HCEC 1CT (cell line): ENCODE results near the gene STON2.
"Not testable (repeated sequence)": the region's sequence is repeated elsewhere in the genome, so short reads cannot be mapped to it uniquely, and the experiment has no call there.

Experiments used
- DNase-seq: peaks from one replicate; pipeline ENCODE4 v3.0.0-alpha.2; 2017

STON2 gene

DNA sequence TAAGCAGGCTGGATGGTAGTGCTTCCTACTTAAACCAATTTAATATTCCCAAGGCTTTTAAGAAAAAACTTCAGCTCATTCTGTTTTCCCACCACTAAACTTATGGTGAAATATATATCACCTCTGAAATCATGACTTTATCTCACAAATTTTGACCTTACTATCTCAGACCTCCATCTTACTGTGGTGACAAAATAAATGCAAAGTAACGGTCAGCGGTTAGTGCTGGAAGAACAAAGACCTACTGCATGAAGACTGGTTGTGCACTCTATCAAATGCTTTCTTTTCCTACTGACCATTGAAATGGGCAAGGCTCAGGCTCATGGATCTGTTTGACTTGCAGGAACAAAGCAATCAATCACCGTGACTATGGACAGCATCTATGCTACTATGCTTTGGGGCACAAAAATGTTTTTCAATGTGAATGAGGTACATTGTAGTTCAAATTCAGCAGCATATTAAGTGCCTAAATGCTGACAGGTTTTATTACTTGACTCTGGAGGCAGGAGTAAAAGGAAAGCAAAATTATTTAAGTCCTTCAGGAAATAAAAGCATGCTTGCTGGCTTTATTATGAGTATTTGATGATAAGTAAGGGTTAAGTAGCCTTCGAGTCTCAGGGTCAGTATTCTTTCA lies 136.2 kb downstream of the STON2 start:
- DNase-seq, result no peak

GRCh38 chr14:81261176-81261575 lies 138.9 kb downstream of the STON2 start:
- no peak for DNase-seq

- no peak for DNase-seq
Measured at GRCh38 chr14:81260732-81261131, 139.4 kb downstream of the STON2 start.

DNA sequence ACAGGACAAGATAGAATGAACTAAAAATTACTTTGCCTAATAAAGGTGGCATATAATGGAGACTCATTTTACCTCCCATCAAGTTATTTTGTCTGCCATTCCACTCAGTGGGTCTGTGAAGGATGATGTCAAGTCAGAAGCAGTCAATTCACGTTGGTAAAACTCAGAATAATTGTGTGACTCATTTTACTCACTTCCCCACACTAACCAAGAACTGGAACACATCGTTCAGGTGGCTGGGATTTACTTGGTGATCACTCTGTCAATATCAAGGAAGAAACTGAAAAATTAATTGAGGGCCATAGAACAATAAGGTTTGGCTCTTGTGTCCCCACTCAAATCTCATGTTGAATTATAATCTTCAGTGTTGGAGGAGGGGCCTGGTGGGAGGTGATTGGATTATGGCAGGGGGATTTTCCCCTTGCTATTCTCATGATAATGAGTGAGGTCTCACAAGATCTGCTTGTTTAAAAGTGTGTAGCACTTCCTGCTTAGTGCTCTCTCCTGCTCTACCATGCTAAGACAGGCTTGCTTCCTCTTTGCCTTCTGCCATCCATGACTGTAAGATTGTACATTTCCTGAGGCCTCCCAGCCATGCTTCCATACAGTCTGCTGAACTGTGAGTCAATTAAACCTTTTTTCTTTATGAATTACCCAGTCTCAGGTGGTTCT lies 143.7 kb downstream of the STON2 start:
- DNase-seq, result no peak

DNA sequence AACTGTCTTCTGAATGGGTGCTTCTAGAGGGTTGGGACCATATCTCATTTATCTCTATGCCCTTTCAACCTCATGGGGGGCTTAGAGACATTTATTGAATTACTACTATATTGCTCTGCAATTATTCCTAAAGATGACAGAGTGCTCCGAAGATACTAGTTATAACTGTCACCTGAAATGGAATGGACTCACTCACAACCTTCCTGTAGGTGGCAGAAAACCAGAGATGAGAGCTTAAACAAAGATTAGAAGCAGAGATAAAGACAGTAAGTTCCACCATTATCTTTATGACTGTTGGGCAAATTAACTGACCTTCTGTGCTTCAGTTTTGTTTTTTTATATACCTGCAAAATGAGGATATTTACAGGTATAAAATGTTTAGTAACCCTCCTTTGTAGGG lies 147.8 kb downstream of the STON2 start:
- DNase-seq, result no peak

GRCh38 chr14:81247271-81247766 lies 152.8 kb downstream of the STON2 start:
- no peak for DNase-seq

DNA sequence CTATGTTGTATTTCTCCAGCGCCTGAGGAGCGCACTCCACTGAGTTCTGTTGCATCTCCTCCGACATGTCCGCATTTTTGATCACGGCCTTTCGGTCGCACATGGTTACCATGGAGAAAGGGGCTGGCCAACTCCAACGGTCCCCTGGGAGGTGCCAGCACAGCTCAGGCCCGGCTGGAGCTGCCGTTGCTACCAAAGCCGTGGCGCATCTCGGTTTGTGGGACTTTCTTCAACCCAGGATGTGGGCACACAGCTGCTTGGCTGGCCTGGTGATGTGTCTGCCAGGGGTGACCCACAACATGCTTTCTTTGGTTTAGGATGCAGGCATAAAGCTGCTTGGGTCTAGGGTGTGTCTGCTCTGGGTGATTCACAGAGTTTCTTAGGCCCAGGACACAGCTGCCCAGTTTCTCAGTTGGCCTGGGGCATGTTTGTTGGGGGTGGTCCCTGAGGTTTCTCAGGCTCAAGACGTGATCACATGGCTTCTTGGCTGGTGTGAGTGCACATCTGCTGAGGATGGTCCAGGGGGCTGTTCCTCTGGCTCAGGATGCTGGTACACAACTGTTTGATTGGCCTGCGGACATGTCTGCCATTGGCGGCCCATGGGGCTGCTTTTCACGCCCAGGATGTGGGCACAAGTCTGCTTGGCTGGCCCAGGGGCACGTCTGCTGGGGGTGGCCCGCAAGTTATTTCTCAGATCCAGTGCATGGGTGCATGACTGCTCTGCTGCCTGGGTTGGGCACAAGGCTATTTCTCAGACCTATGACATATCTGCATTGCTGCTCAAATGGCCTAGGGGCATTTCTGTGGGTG lies 153.5 kb downstream of the STON2 start:
- no peak for DNase-seq

- DNase-seq, result no peak
Measured at GRCh38 chr14:81245771-81246170, 154.4 kb downstream of the STON2 start.

DNA sequence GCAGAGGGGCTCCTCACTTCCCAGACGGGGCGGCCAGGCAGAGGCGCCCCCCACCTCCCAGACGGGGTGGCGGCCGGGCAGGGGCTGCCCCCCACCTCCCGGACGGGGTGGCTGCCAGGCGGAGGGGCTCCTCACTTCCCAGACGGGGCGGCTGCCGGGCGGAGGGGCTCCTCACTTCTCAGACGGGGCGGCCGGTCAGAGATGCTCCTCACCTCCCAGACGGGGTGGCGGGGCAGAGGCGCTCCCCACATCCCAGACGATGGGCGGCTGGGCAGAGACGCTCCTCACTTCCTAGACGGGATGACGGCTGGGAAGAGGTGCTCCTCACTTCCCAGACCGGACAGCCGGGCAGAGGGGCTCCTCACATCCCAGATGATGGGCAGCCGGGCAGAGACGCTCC lies 155.7 kb downstream of the STON2 start:
- not testable (repeated sequence) for DNase-seq

DNA sequence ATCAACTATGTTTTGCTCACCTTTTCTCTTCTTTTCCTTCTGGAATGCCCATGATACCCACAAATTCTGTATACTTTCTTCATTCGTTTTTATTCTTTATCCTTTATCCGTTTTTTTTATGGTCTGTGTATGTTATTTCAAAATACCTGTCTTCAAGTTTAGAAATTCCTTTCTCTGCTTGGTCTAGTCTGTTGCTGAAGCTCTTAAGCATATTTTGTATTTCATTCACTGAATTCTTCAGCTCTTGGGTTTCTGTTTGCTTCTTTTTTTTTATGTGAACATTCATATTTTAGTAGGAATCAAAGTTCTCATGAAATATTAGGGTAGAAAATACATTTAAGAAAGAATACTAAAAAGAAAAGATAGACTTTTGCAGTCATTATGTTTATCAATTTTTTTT lies 156.6 kb downstream of the STON2 start:
- no peak for DNase-seq

DNA sequence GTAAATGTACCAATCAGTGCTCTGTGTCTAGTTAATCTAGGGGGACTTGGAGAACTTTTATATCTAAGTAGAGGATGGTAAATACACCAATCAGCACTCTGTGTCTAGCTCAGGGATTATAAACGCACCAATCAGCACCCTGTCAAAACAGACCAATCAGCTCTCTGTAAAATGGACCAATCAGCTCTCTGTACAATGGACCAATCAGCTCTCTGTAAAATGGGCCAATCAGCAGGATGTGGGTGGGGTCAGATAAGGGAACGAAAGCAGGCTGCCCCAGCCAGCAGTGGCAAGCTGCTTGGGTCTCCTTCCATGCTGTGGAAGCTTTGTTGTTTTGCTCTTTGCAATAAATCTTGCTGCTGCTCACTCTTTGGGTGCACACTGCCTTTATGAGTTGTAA lies 163.3 kb downstream of the STON2 start:
- DNase-seq, result not testable (repeated sequence)

DNA sequence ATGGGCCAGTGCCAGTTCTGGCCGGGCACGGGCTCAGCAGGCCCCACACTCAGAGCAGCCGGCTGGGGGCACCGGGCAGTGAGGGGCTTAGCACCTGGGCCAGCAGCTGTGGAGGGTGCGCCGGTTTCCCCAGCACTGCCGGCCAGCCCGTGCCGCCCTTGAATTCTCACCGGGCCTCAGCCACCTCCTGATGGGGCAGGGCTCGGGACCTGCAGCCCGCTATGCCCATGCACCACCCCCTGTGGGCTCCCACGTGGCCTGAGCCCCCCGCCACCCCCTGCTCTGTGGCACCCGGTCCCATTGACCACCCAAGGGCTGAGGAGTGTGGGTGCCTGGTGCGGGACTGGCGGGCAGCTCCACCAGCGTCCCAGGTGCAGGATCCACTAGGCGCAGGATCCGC lies 164.0 kb downstream of the STON2 start:
- DNase-seq, result no peak

GRCh38 chr14:81235096-81235495 lies 165.0 kb downstream of the STON2 start:
- no peak for DNase-seq

- DNase-seq, result no peak
Measured at GRCh38 chr14:81234278-81234677, 165.8 kb downstream of the STON2 start.

DNA sequence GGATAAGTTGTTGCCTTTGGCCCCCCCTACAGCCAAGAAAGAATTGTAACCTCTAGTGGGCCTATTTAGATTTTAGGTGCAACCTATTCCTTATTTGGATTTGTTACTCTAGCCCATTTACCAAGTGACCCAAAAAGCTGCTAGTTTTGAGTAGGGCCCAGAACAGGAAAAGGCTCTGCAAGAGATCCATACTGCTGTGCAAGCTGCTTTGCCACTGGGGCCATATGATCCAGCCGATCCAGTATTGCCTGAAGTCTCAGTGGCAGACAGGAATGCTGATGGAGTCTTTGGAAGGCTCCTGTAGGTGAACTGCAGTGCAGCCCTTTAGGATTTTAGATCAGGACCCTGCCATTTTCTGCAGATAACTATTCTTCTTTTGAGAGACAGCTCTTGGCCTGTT lies 166.5 kb downstream of the STON2 start:
- DNase-seq, result no peak

GRCh38 chr14:81231540-81231939 lies 168.6 kb downstream of the STON2 start:
- no peak for DNase-seq

- no peak for DNase-seq
Measured at GRCh38 chr14:81224222-81224621, 175.9 kb downstream of the STON2 start.

- not testable (repeated sequence) for DNase-seq
Measured at GRCh38 chr14:81223788-81224187, 176.3 kb downstream of the STON2 start.

DNA sequence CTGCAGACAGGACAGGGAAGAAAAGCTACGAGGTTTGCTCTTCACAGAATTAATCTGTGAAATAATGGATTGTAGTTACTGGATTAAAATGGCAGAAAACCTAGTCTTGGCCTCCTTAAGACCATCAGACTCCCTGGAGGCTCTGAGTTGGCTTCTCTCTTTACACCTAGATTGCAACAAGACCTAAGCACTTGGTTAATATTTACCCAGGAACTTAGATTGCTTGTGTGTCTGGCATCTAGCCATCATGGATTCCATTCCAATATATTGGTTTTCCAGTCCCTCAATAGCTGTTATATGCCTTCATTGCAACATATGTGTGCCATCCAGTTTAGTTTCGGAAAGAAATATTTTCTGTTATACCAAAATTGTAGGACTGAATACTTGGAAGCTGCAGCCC lies 177.4 kb downstream of the STON2 start:
- no peak for DNase-seq

- DNase-seq, result no peak
Measured at GRCh38 chr14:81222126-81222525, 178.0 kb downstream of the STON2 start.

DNA sequence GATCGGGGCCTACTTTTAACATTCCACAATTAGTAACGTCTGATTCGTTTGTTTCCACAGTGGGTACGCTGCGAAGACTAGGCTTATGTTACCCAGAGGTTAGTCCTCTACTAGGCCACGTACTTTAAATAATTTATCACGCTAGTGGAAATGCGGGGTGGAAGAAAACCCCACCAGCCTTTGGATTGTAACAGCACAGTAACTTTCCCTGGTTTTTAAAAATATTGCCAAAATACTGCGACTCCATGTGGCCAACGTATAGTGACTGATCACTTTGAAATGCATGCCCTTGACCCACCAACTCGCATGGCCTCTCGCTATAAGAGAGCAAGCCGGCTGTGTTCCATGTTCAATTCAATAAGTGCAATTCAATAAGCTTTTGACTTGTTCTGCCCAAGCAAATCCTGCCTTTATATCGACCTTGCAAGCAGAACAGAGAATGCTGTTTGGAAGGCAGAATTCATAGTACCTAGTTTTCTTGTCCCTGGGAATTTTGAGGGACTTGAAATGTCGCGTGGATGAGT lies 178.5 kb downstream of the STON2 start:
- DNase-seq, result no peak

- DNase-seq, result peak; percentile 94
Measured at GRCh38 chr14:81220830-81221578, 179.1 kb downstream of the STON2 start, which contains the start of gene GTF2A1. TSS of gene GTF2A1 (minus strand) at chr14:81220959. CDS start at chr14:81220518, 441 bp downstream.

- no peak for DNase-seq
Measured at GRCh38 chr14:81220580-81220829, 179.6 kb downstream of the STON2 start.
